ENCODE measurements around the gene RNF208. TPM values are rescaled to one million over a fixed set of nuclear protein-coding genes. Genes with fewer than 3 reads are reported as not detected.

RNF208 gene
- total and polyA plus RNA-seq, 4 donors: 0.28 to 7.1 (median 2.6) TPM

DNA sequence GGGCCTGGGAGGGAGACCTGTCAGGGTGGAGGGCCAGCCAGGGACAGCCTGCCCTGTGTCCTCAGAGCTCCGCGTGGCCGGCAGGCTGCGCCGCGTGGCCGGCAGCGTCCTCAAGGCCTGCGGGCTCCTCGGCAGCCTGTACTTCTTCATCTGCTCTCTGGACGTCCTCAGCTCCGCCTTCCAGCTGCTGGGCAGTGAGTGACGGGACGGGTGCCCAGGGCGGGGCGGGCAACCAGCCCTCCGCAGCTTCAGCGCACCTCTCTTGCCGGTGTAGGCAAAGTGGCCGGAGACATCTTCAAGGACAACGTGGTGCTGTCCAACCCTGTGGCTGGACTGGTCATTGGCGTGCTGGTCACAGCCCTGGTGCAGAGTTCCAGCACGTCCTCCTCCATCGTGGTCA lies 10.5 kb upstream of the RNF208 start:
- no peak for DNase-seq (ENCODE audit: low spot score)

DNA sequence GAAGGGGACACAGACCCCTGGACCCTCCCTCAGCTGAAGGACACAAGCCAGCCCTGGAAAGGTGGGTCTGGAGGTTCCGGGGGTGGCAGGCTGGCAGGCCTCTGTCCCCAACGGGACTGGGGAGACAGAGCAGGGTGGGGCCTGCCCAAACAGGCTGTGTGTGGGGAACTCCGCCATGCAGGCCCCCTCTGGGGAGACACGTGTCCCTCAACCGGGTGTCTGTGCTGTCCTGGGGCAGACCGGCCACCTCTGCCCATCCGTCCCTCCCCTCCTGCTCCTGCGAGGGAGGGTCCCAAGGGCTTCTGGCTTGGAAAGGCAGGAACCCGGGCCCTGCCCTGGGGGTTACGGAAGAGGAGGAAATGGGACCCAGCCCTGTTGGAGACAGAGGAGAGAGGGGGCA lies 10.1 kb upstream of the RNF208 start:
- Histone ChIP-seq H3K4me1 (ENCODE audit: control insufficient read depth in 4 of 4, insufficient read depth in 4 of 4, low read length in 3 of 4) (peaks cover 5 to 14% (median 8%) of the 10 kb centered on the region in 4 donors), H3K36me3 (ENCODE audit: control insufficient read depth in 4 of 4, insufficient read depth in 3 of 4, low read depth in 1 of 4, low read length in 3 of 4) (no peaks in the 10 kb centered on the region), H3K9me3 (ENCODE audit: control insufficient read depth in 4 of 4, low read length in 3 of 4) (no peaks in the 10 kb centered on the region), H3K27me3 (ENCODE audit: control insufficient read depth in 4 of 4, insufficient read depth in 4 of 4, low read length in 3 of 4) (no peaks in the 10 kb centered on the region), H3K27ac (ENCODE audit: low read depth in 1 of 2, low read length in 2 of 2) (no peak overlapping the region), H3K9ac (ENCODE audit: low read depth in 1 of 2, low read length in 2 of 2) (no peak overlapping the region), H3K4me3 (ENCODE audit: low read depth in 1 of 3, low read length in 3 of 3) (no peak overlapping the region)
- 82% methylated on average over 10 of the region's 10 CpGs for WGBS
- TF ChIP-seq TAF1 (conservative IDR thresholded peaks at IDR 0.05): no peak
- TF ChIP-seq RAD21 (IDR thresholded peaks at IDR 0.05): no peak
- TF ChIP-seq SP1 (IDR thresholded peaks at IDR 0.05): no peak
- TF ChIP-seq HNF4A (conservative IDR thresholded peaks at IDR 0.05): no peak
- TF ChIP-seq, protein P1, sequence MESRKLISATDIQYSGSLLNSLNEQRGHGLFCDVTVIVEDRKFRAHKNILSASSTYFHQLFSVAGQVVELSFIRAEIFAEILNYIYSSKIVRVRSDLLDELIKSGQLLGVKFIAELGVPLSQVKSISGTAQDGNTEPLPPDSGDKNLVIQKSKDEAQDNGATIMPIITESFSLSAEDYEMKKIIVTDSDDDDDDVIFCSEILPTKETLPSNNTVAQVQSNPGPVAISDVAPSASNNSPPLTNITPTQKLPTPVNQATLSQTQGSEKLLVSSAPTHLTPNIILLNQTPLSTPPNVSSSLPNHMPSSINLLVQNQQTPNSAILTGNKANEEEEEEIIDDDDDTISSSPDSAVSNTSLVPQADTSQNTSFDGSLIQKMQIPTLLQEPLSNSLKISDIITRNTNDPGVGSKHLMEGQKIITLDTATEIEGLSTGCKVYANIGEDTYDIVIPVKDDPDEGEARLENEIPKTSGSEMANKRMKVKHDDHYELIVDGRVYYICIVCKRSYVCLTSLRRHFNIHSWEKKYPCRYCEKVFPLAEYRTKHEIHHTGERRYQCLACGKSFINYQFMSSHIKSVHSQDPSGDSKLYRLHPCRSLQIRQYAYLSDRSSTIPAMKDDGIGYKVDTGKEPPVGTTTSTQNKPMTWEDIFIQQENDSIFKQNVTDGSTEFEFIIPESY (IDR thresholded peaks at IDR 0.05): no peak
- no peak for TF ChIP-seq FOXA2 (IDR thresholded peaks at IDR 0.05)
- TF ChIP-seq YY1 (IDR thresholded peaks at IDR 0.05): no peak
- TF ChIP-seq, protein P2, sequence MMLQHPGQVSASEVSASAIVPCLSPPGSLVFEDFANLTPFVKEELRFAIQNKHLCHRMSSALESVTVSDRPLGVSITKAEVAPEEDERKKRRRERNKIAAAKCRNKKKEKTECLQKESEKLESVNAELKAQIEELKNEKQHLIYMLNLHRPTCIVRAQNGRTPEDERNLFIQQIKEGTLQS (IDR thresholded peaks at IDR 0.05): no peak
- TF ChIP-seq GABPA (IDR thresholded peaks at IDR 0.05 in 1 of 2, conservative IDR thresholded peaks at IDR 0.05 in 1 of 2): no peak
- TF ChIP-seq NR2F2 (IDR thresholded peaks at IDR 0.05): no peak
- DNase-seq (ENCODE audit: low spot score): no peak

More for the DNA sequence above, 10.5 kb upstream of the RNF208 start:
- Histone ChIP-seq H3K4me3 (ENCODE audit: low read depth in 1 of 3, low read length in 3 of 3) (no peak overlapping the region), H3K27ac (ENCODE audit: low read depth in 1 of 2, low read length in 2 of 2) (no peak overlapping the region), H3K36me3 (ENCODE audit: control insufficient read depth in 4 of 4, insufficient read depth in 3 of 4, low read depth in 1 of 4, low read length in 3 of 4) (no peaks in the 10 kb centered on the region), H3K27me3 (ENCODE audit: control insufficient read depth in 4 of 4, insufficient read depth in 4 of 4, low read length in 3 of 4) (no peaks in the 10 kb centered on the region), H3K9me3 (ENCODE audit: control insufficient read depth in 4 of 4, low read length in 3 of 4) (no peaks in the 10 kb centered on the region), H3K4me1 (ENCODE audit: control insufficient read depth in 4 of 4, insufficient read depth in 4 of 4, low read length in 3 of 4) (peaks cover 5 to 14% (median 8%) of the 10 kb centered on the region in 4 donors), H3K9ac (ENCODE audit: low read depth in 1 of 2, low read length in 2 of 2) (no peak overlapping the region)
- no peak for TF ChIP-seq RAD21 (IDR thresholded peaks at IDR 0.05)
- TF ChIP-seq JUND (IDR thresholded peaks at IDR 0.05): no peak
- TF ChIP-seq SP1 (IDR thresholded peaks at IDR 0.05): no peak
- TF ChIP-seq YY1 (IDR thresholded peaks at IDR 0.05): no peak
- TF ChIP-seq, protein P2 (IDR thresholded peaks at IDR 0.05): no peak
- TF ChIP-seq HNF4A (conservative IDR thresholded peaks at IDR 0.05): no peak
- 87% methylated on average over 24 of the region's 24 CpGs for WGBS

DNA sequence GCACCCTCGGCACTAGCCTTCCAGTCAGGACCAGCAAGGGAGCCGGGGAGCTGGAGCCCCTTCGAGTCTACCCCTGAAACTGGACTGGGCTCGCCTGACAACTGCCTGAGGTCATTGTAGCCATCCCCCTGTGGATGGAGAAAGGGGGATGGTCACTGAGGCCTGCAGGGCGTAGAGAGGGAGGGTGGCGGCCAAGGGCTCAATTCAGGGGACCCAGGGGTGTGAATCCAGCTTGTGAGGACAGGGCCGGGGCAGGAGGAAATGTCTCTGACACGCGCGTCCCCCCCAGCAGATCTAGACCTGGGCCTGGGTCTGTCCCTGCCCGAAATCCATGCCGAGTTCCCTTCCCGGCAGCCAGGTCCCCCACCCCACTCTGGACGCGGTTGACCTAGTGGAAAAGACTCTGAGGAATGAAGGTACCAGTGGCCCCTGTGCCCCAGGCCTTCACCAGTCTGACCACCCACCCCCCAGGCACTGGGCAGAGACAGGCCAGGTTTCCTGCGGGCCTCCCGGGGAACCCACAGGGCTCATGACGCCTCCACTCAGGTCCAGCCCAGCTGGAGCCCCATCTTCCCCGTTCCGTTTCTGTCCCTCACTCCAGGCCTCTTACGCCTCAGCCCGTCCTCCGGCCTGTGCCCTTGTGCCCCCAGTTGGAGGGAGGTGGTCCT lies 9.5 kb upstream of the RNF208 start:
- H3K9ac ChIP-seq (ENCODE audit: low read depth in 1 of 2, low read length in 2 of 2): no peak overlapping the region
- H3K27ac ChIP-seq (ENCODE audit: low read depth in 1 of 2, low read length in 2 of 2): no peak overlapping the region
- H3K36me3 ChIP-seq (ENCODE audit: control insufficient read depth in 4 of 4, insufficient read depth in 3 of 4, low read depth in 1 of 4, low read length in 3 of 4): no peaks in the 10 kb centered on the region
- no peaks in the 10 kb centered on the region for H3K27me3 ChIP-seq (ENCODE audit: control insufficient read depth in 4 of 4, insufficient read depth in 4 of 4, low read length in 3 of 4)
- TF ChIP-seq FOXA1 (IDR thresholded peaks at IDR 0.05) (no peak), YY1 (IDR thresholded peaks at IDR 0.05) (no peak)
- TF ChIP-seq, protein P3, sequence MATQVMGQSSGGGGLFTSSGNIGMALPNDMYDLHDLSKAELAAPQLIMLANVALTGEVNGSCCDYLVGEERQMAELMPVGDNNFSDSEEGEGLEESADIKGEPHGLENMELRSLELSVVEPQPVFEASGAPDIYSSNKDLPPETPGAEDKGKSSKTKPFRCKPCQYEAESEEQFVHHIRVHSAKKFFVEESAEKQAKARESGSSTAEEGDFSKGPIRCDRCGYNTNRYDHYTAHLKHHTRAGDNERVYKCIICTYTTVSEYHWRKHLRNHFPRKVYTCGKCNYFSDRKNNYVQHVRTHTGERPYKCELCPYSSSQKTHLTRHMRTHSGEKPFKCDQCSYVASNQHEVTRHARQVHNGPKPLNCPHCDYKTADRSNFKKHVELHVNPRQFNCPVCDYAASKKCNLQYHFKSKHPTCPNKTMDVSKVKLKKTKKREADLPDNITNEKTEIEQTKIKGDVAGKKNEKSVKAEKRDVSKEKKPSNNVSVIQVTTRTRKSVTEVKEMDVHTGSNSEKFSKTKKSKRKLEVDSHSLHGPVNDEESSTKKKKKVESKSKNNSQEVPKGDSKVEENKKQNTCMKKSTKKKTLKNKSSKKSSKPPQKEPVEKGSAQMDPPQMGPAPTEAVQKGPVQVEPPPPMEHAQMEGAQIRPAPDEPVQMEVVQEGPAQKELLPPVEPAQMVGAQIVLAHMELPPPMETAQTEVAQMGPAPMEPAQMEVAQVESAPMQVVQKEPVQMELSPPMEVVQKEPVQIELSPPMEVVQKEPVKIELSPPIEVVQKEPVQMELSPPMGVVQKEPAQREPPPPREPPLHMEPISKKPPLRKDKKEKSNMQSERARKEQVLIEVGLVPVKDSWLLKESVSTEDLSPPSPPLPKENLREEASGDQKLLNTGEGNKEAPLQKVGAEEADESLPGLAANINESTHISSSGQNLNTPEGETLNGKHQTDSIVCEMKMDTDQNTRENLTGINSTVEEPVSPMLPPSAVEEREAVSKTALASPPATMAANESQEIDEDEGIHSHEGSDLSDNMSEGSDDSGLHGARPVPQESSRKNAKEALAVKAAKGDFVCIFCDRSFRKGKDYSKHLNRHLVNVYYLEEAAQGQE (IDR thresholded peaks at IDR 0.05): no peak
- TF ChIP-seq, protein P4, sequence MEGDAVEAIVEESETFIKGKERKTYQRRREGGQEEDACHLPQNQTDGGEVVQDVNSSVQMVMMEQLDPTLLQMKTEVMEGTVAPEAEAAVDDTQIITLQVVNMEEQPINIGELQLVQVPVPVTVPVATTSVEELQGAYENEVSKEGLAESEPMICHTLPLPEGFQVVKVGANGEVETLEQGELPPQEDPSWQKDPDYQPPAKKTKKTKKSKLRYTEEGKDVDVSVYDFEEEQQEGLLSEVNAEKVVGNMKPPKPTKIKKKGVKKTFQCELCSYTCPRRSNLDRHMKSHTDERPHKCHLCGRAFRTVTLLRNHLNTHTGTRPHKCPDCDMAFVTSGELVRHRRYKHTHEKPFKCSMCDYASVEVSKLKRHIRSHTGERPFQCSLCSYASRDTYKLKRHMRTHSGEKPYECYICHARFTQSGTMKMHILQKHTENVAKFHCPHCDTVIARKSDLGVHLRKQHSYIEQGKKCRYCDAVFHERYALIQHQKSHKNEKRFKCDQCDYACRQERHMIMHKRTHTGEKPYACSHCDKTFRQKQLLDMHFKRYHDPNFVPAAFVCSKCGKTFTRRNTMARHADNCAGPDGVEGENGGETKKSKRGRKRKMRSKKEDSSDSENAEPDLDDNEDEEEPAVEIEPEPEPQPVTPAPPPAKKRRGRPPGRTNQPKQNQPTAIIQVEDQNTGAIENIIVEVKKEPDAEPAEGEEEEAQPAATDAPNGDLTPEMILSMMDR (IDR thresholded peaks at IDR 0.05; ENCODE audit: low read depth, low read length, missing input control): no peak
- WGBS: 91% methylated on average over 23 of the region's 23 CpGs
- H3K4me1 ChIP-seq (ENCODE audit: control insufficient read depth in 4 of 4, insufficient read depth in 4 of 4, low read length in 3 of 4): peaks cover 3 to 9% (median 4%) of the 10 kb centered on the region in 4 donors
- no peaks in the 10 kb centered on the region for H3K9me3 ChIP-seq (ENCODE audit: control insufficient read depth in 4 of 4, low read length in 3 of 4)
- H3K4me3 ChIP-seq (ENCODE audit: low read depth in 1 of 3, low read length in 3 of 3): no peak overlapping the region
- DNase-seq (ENCODE audit: low spot score): no peak
